RPMI8226 (cell line): ENCODE data around the gene KRT9.
"Not testable (repeated sequence)": the region's sequence is repeated elsewhere in the genome, so short reads cannot be mapped to it uniquely, and the experiment has no call there.

Experiments
- DNase-seq: peaks from one replicate; pipeline ENCODE4 v3.0.0-alpha.2; 2015

KRT9 gene

GRCh38 chr17:41542786-41543185 is 29.1 kb downstream of the KRT9 start:
- DNase-seq = not testable (repeated sequence)

- no peak for DNase-seq
Observed at GRCh38 chr17:41542357-41542756, 29.5 kb downstream of the KRT9 start.

- no peak for DNase-seq
Observed at GRCh38 chr17:41540921-41541625, 30.8 kb downstream of the KRT9 start.

GRCh38 chr17:41539979-41540701 is 31.7 kb downstream of the KRT9 start:
- DNase-seq = peak; percentile 84

- DNase-seq = no peak
Observed at GRCh38 chr17:41539071-41539492, 32.8 kb downstream of the KRT9 start.

GRCh38 chr17:41538565-41538991 is 33.3 kb downstream of the KRT9 start:
- DNase-seq = no peak

GRCh38 chr17:41537990-41538389 is 33.9 kb downstream of the KRT9 start:
- no peak for DNase-seq

- no peak for DNase-seq
Observed at GRCh38 chr17:41537614-41537954, 34.3 kb downstream of the KRT9 start.

GRCh38 chr17:41536741-41537613 is 34.9 kb downstream of the KRT9 start:
- DNase-seq = no peak

GRCh38 chr17:41535764-41536481 is 35.9 kb downstream of the KRT9 start:
- no peak for DNase-seq

GRCh38 chr17:41534899-41535546 is 36.8 kb downstream of the KRT9 start:
- DNase-seq = peak; percentile 43

- DNase-seq = no peak
Observed at GRCh38 chr17:41533613-41534012, 38.2 kb downstream of the KRT9 start.

GRCh38 chr17:41532947-41533570 is 38.8 kb downstream of the KRT9 start:
- no peak for DNase-seq

GRCh38 chr17:41531993-41532392 is 39.9 kb downstream of the KRT9 start:
- DNase-seq = no peak

GRCh38 chr17:41530062-41531048 is 41.5 kb downstream of the KRT9 start:
- no peak for DNase-seq

GRCh38 chr17:41529491-41529915 is 42.4 kb downstream of the KRT9 start:
- no peak for DNase-seq

GRCh38 chr17:41528959-41529353 is 42.9 kb downstream of the KRT9 start:
- no peak for DNase-seq

- DNase-seq = no peak
Observed at GRCh38 chr17:41527063-41528023, 44.5 kb downstream of the KRT9 start.

- no peak for DNase-seq
Observed at GRCh38 chr17:41524261-41524660, 47.6 kb downstream of the KRT9 start.
